Erythroblast (primary cell): ENCODE measurements around the gene ZNF672.

Experiments used
- GATA1 ChIP-seq: IDR thresholded peaks from 2 replicates; pipeline ENCODE4 v1.6.1; 2011; ENCODE audit warnings: low read depth, mild to moderate bottlenecking, control low read depth, low read length, moderate library complexity
- POLR2A ChIP-seq: IDR thresholded peaks from 2 replicates; pipeline ENCODE4 v1.6.1; 2011; ENCODE audit warnings: mild to moderate bottlenecking, low read length

- TF ChIP-seq POLR2A: no peak
- TF ChIP-seq GATA1: no peak
Observed at GRCh38 chr1:248791010-248791409, 47.0 kb upstream of the ZNF672 start.
